ENCODE data around the gene RGS3. TPM values are rescaled to one million over a fixed set of nuclear protein-coding genes. Genes with fewer than 3 reads are reported as not detected.

The RGS3 gene
- total RNA-seq, 1 experiment from 2014 or later, result 75.3 TPM

- no peak for DNase-seq (ENCODE audit: low spot score)
Observed at GRCh38 chr9:113465599-113466140, 2.1 kb downstream of the RGS3 start.

- DNase-seq (ENCODE audit: low spot score), result no peak
Observed at GRCh38 chr9:113467183-113467582, 3.7 kb downstream of the RGS3 start.

GRCh38 chr9:113468716-113469448 is 5.4 kb downstream of the RGS3 start:
- no peak for DNase-seq (ENCODE audit: low spot score)

- no peak for DNase-seq (ENCODE audit: low spot score)
Observed at GRCh38 chr9:113471143-113471542, 7.6 kb downstream of the RGS3 start.

GRCh38 chr9:113471566-113471965 is 8.0 kb downstream of the RGS3 start:
- no peak for DNase-seq (ENCODE audit: low spot score)

GRCh38 chr9:113472199-113472598 is 8.7 kb downstream of the RGS3 start:
- DNase-seq (ENCODE audit: low spot score), result no peak

GRCh38 chr9:113474360-113475028 is 11.0 kb downstream of the RGS3 start:
- DNase-seq (ENCODE audit: low spot score), result no peak

GRCh38 chr9:113475031-113475430 is 11.5 kb downstream of the RGS3 start:
- no peak for DNase-seq (ENCODE audit: low spot score)

GRCh38 chr9:113475992-113476391 is 12.5 kb downstream of the RGS3 start:
- DNase-seq (ENCODE audit: low spot score), result no peak

- no peak for DNase-seq (ENCODE audit: low spot score)
Observed at GRCh38 chr9:113476511-113476916, 13.0 kb downstream of the RGS3 start.

GRCh38 chr9:113477058-113477457 is 13.5 kb downstream of the RGS3 start:
- DNase-seq (ENCODE audit: low spot score), result no peak

GRCh38 chr9:113477661-113478060 is 14.1 kb downstream of the RGS3 start:
- no peak for DNase-seq (ENCODE audit: low spot score)

- DNase-seq (ENCODE audit: low spot score), result no peak
Observed at GRCh38 chr9:113479174-113479621, 15.7 kb downstream of the RGS3 start.

- DNase-seq (ENCODE audit: low spot score), result no peak
Observed at GRCh38 chr9:113480612-113481011, 17.1 kb downstream of the RGS3 start.

GRCh38 chr9:113481176-113481787 is 17.8 kb downstream of the RGS3 start:
- peak; percentile 34 for DNase-seq (ENCODE audit: low spot score)

GRCh38 chr9:113482341-113482740 is 18.8 kb downstream of the RGS3 start:
- DNase-seq (ENCODE audit: low spot score), result no peak

GRCh38 chr9:113482991-113483675 is 19.6 kb downstream of the RGS3 start:
- DNase-seq (ENCODE audit: low spot score), result no peak

GRCh38 chr9:113483676-113484257 is 20.2 kb downstream of the RGS3 start:
- DNase-seq (ENCODE audit: low spot score), result no peak

GRCh38 chr9:113484258-113484730 is 20.8 kb downstream of the RGS3 start:
- peak; percentile 54 for DNase-seq (ENCODE audit: low spot score)

- DNase-seq (ENCODE audit: low spot score), result no peak
Observed at GRCh38 chr9:113485761-113486115, 22.2 kb downstream of the RGS3 start.

- no peak for DNase-seq (ENCODE audit: low spot score)
Observed at GRCh38 chr9:113486327-113486726, 22.8 kb downstream of the RGS3 start.

- no peak for DNase-seq (ENCODE audit: low spot score)
Observed at GRCh38 chr9:113488071-113488470, 24.5 kb downstream of the RGS3 start.
